ENCODE results near the gene SPOCK3.
A peak's percentile ranks its signal among the peaks of the same experiment; 100 is the strongest.

SPOCK3 gene

DNA sequence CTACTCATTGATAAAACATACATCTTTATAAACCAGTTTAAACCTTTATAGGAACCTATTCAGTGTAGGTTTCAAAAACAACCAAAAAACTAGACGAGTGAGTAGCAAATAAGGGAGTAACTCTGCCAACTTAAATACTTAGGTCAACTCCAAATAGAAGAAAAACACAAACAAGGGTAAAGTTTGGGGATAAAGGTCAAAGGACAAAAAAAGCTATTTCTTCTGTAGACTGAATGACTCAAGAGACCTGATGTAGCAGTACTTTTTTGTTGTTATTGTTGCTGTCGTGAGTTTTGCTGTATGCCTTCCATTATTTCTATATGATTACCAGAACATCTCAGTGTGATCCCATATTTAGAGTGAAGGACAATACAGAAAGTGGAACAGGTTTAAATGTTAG is 199.3 kb downstream of the SPOCK3 start:
- Mint-ChIP-seq H3K36me3 (ENCODE audit: low read depth) (no peaks in the 10 kb centered on the region), H3K27ac (no peak overlapping the region), H3K9me3 (no peaks in the 10 kb centered on the region), H3K27me3 (no peaks in the 10 kb centered on the region), H3K4me3 (no peak overlapping the region), H3K4me1 (no peaks in the 10 kb centered on the region)
- DNase-seq (no peak), ATAC-seq (no peak)

DNA sequence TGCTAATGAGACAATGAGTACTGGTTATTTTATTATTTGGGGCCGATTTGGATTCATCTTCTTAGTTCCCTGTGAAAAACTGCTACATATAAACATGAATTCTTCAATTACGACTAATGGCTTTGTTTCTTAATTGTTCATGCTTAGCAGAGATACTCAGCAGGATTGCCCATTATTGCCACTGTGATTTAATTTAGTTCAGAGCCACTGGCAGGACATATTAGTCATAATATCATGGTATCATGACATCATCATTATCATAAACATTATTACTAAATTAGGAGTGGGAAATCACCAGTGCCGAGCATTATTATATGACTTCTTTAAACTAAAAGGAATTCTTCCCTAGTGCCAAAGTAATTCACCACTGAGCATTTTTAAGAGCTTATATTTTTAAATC is 201.4 kb downstream of the SPOCK3 start:
- H3K27ac Mint-ChIP-seq = no peak overlapping the region
- ATAC-seq (no peak), DNase-seq (no peak)
- H3K9me3 Mint-ChIP-seq = no peaks in the 10 kb centered on the region
- no peaks in the 10 kb centered on the region for H3K36me3 Mint-ChIP-seq (ENCODE audit: low read depth)
- no peaks in the 10 kb centered on the region for H3K4me1 Mint-ChIP-seq
- H3K27me3 Mint-ChIP-seq = no peaks in the 10 kb centered on the region
- no peak overlapping the region for H3K4me3 Mint-ChIP-seq

DNA sequence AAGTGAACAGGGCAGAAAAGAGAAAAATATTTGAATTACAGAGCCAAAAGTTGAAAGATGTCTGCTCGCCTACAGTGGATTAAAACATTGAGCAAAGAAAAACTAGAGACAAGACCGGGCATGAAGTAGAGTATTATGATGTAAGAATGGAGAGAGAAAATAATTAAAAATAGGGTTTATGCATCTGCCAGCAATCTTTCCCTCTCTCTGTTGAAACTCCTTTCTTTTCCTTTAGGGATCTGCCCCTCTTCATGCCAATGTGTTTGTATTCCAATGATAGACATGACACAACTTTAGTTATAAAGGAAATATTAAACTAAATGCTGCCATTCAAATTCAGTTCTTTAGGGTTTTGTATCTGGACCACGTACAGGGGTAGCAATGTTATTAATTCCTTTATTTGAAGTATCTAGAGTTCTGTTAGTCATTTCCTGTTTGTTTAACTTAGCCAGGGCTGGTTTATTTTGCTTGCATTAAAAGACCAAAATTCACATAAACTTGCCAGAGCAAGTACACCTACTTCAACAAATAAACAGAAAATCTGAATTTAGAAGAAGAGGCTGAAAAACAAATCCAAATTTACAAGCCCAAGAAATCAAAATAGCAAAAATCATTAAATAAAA is 202.6 kb downstream of the SPOCK3 start:
- no peak for ATAC-seq
- Mint-ChIP-seq H3K9me3 (no peaks in the 10 kb centered on the region), H3K4me3 (no peak overlapping the region), H3K4me1 (no peaks in the 10 kb centered on the region), H3K36me3 (ENCODE audit: low read depth) (no peaks in the 10 kb centered on the region), H3K27ac (no peak overlapping the region), H3K27me3 (no peaks in the 10 kb centered on the region)
- DNase-seq = no peak

DNA sequence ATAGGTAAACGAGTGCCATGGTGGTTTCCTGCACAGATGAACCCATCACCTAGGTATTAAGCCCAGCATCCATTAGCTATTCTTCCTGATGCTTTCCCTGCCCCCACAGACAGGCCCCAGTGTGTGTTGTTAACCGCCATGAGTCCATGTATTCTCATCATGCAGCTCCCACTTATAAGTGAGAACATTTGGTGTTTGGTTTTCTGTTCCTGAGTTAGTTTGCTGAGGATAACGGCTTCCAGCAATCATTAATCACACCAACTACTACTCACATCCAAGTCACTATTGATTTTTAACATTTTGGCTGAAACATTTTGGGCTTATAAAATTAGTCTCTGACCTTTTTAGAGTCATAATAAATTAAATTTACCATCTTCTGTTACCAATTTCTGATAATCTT is 205.3 kb downstream of the SPOCK3 start:
- Mint-ChIP-seq H3K27me3 (no peaks in the 10 kb centered on the region), H3K36me3 (ENCODE audit: low read depth) (no peaks in the 10 kb centered on the region), H3K4me1 (no peaks in the 10 kb centered on the region), H3K4me3 (no peak overlapping the region), H3K27ac (no peak overlapping the region), H3K9me3 (no peaks in the 10 kb centered on the region)
- no peak for ATAC-seq
- no peak for DNase-seq

DNA sequence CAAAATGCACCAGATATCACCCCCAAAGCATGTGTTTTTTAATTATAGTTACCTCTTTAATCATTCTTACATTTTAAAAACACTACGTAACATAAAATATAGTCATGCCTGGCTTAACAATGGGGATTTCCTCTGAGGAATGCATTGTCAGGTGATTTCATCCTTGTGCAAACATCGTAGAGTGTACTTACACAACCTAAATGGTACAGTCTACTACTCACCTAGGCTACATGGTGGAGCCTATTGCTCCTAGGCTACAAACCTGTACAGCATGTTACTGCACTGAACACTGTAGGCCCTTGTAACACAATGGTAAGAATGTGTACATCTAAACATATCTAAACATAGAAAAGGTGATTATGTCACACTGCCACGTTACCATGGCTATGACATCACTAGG is 208.6 kb downstream of the SPOCK3 start:
- no peaks in the 10 kb centered on the region for H3K36me3 Mint-ChIP-seq (ENCODE audit: low read depth)
- DNase-seq (no peak), ATAC-seq (no peak)
- H3K27me3 Mint-ChIP-seq = no peaks in the 10 kb centered on the region
- H3K4me3 Mint-ChIP-seq = no peak overlapping the region
- H3K27ac Mint-ChIP-seq = no peak overlapping the region
- H3K9me3 Mint-ChIP-seq = no peaks in the 10 kb centered on the region
- no peaks in the 10 kb centered on the region for H3K4me1 Mint-ChIP-seq

DNA sequence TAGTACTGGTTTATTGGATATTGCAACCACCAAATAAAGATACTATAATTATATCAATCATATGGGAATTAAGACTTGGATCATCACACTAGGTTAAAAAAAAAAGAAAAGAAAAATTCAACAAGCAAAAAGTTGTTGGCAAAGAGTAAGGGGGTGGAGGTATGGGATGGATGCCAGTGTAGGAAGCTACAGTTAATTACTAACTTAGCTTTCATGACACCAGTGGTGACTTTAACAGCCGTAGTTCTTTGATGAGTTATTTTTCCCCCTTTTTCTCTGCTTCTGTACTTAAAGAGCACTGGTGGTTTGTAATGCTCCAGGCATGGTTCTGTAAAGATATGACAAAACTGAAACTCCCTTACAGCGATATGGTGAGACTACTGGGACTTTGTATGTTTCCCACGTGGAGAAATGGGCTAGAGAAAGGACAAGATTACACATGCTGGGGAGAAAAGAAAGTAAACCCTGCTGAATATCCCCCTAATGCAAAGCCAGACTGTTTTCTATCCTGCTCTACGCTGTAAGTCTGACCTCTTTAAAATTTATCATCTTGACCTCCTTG is 210.8 kb downstream of the SPOCK3 start:
- Mint-ChIP-seq H3K36me3 (ENCODE audit: low read depth) (no peaks in the 10 kb centered on the region), H3K4me1 (no peaks in the 10 kb centered on the region), H3K4me3 (no peak overlapping the region), H3K9me3 (no peaks in the 10 kb centered on the region), H3K27me3 (no peaks in the 10 kb centered on the region), H3K27ac (no peak overlapping the region)
- no peak for ATAC-seq
- DNase-seq = no peak

DNA sequence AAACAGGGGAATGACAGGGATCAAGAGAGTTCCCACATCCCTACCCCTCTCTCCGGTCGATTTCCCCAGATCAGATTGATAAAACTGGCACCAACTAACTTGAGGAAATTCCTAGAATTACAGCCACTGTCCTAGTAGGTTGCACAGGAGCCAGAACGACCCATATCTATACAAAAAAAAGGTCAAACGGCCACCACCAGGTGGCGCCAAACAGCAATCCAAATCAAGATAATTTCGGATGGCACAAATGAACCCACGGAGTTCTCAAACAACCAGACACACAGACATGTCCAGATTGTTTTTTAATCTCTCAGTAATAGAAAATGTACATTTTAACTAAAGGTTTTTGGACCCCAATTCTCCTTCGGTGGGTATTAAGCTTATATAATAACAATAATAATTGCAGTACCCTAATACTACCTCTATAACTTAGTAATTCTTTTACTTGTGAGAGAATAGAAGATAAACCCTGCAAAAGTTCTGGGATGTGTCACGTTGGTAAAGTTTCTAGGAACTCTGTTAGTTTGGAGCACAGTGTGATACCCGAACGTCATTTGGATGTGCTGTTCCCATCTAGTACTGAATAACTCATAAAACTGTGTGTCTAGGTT is 212.6 kb downstream of the SPOCK3 start:
- DNase-seq (peak; percentile 63), ATAC-seq (no peak)
- Mint-ChIP-seq H3K27me3 (no peaks in the 10 kb centered on the region), H3K4me1 (no peaks in the 10 kb centered on the region), H3K27ac (no peak overlapping the region), H3K4me3 (no peak overlapping the region), H3K9me3 (no peaks in the 10 kb centered on the region), H3K36me3 (ENCODE audit: low read depth) (no peaks in the 10 kb centered on the region)

DNA sequence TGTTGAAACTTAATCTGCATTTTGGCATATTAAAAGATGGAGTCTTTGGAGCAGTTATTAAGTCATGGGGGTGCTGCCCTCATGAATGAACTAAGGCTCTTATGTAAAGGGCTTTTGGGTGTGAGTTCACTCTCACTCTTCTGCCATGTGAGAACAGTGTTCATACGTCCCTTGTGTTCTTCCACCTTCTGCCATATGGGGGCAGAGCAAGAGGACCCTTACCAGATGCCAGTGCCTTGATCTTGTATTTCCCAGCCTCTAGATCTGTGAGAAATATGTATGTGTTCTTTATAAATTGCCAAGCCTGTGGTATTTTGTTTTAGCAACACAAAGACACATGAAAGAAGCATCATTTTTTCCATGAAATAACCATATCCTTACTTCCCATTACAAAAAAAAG is 213.9 kb downstream of the SPOCK3 start:
- H3K9me3 Mint-ChIP-seq = no peaks in the 10 kb centered on the region
- no peak for DNase-seq
- H3K4me3 Mint-ChIP-seq = no peak overlapping the region
- no peaks in the 10 kb centered on the region for H3K36me3 Mint-ChIP-seq (ENCODE audit: low read depth)
- no peaks in the 10 kb centered on the region for H3K27me3 Mint-ChIP-seq
- H3K27ac Mint-ChIP-seq = no peak overlapping the region
- H3K4me1 Mint-ChIP-seq = no peaks in the 10 kb centered on the region
- no peak for ATAC-seq

DNA sequence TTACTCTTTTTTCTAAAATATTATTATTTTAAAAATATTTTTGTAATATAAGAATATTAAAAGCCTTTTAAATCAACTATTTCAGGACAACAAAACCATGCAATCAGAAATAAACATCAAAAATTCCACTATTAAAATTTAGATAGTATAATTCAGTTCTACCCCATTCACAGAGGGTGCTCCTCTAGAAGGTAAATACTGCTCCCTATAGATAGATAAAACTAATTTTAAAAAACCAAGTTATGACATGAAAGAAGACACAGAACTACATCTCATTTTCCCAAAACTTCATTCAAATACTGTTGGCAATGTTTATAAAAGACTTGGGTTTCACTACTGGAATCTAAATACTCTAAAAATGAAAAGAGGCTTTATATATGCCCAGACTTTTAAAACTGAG is 219.3 kb downstream of the SPOCK3 start:
- Mint-ChIP-seq H3K4me3 (no peak overlapping the region), H3K27me3 (no peaks in the 10 kb centered on the region), H3K9me3 (no peaks in the 10 kb centered on the region), H3K36me3 (ENCODE audit: low read depth) (no peaks in the 10 kb centered on the region), H3K27ac (no peak overlapping the region), H3K4me1 (no peaks in the 10 kb centered on the region)
- DNase-seq (no peak), ATAC-seq (no peak)

DNA sequence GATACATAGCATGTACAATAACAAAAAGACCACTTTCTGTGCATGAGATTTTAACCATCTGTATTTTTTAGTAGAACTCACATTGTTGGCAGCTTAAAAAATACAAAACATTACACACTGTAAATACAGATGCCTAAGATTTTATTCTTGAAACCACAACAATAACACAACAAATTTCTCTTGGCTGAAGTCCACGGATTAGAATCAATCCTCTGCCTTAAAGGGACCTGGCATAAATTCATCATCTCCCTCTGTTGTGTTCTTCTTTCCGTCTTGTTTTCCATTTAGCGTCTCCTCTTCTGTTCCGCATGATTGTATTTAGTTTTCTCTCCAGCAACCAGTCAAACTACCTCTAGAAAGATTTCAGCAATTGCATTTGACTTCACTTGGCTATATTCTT is 231.0 kb downstream of the SPOCK3 start:
- H3K36me3 Mint-ChIP-seq (ENCODE audit: low read depth) = no peaks in the 10 kb centered on the region
- no peak for ATAC-seq

DNA sequence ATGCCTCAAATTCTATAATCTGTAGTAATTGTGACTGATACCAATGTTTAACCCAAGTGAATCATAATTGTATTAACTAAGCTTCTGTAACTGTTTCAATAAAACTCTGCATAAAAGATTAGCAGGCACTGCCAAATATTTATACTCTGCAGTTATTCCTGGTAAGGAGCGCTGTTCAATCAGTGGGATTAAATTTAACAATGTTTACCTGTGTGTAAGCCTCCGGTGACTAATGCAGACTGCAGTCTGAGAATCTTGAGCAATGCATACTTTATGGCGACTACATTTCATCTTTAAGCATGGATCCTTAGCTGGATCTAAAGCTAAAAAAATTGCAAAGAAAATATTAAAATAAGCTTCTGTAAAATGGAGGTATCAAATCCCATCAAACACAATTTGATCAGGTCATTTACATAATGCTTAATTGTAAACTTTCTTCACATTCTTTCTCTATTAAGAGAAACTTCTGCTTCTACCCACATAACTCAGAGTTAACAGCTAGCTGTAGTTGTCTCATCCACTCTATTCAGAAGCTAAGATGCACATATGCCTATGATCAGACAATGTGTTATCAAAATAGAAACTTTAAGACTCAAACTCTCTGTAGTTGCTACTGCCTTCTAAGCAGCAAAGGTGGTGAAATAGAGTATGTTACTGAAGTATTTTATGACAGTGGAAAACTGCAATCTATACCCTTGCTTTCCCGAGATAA is 234.0 kb downstream of the SPOCK3 start:
- ATAC-seq = no peak
- Mint-ChIP-seq H3K27ac (no peak overlapping the region), H3K4me1 (no peaks in the 10 kb centered on the region), H3K36me3 (ENCODE audit: low read depth) (no peaks in the 10 kb centered on the region), H3K9me3 (no peaks in the 10 kb centered on the region), H3K4me3 (no peak overlapping the region), H3K27me3 (no peaks in the 10 kb centered on the region)
- DNase-seq = no peak

More for the DNA sequence above, 231.0 kb downstream of the SPOCK3 start:
- Mint-ChIP-seq H3K27me3 (no peaks in the 10 kb centered on the region), H3K9me3 (peaks cover 3% of the 10 kb centered on the region), H3K4me1 (no peaks in the 10 kb centered on the region), H3K4me3 (no peak overlapping the region), H3K27ac (no peak overlapping the region)
- no peak for DNase-seq

DNA sequence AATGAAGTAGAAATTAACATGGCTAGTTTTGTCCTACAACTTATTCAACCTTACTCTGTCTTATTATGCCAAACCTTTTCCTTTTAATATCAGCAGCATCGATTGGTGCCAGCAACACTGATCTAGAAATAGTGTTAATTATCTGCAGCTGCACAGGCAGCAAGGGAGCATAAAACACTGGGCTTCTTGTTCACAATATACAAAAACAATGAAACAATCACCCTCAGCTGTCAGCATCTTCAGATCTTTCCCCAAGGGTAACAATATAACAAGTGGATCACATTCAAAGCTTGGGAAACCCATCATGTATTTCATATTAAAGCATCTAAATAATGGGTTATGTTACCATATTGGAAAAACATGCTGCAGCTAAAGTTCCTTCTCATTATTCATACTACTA is 238.1 kb downstream of the SPOCK3 start:
- no peak overlapping the region for H3K27ac Mint-ChIP-seq
- DNase-seq (no peak), ATAC-seq (no peak)
- no peaks in the 10 kb centered on the region for H3K9me3 Mint-ChIP-seq
- H3K4me3 Mint-ChIP-seq = no peak overlapping the region
- H3K27me3 Mint-ChIP-seq = no peaks in the 10 kb centered on the region
- no peaks in the 10 kb centered on the region for H3K36me3 Mint-ChIP-seq (ENCODE audit: low read depth)
- H3K4me1 Mint-ChIP-seq = no peaks in the 10 kb centered on the region

DNA sequence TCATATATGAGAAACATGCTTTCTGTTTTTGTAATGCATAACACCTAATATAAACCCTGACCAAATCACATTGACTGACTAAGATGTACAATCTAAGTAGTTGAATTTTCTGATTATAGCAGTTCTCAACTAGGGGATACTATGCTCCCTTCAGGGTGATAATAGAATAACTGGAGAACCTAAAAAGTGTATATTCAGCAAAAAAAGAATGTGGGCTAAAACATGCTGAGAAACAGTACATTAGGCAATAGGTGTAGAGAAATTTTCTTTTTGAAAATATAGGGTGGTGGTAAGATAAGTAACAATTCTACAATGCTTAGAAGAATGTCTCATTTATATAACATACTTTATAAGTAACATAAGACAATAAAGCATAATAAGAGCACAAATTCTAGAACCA is 239.6 kb downstream of the SPOCK3 start:
- no peak for DNase-seq
- Mint-ChIP-seq H3K36me3 (ENCODE audit: low read depth) (no peaks in the 10 kb centered on the region), H3K27me3 (no peaks in the 10 kb centered on the region), H3K27ac (no peak overlapping the region), H3K4me3 (no peak overlapping the region), H3K9me3 (no peaks in the 10 kb centered on the region), H3K4me1 (no peaks in the 10 kb centered on the region)
- ATAC-seq = no peak

DNA sequence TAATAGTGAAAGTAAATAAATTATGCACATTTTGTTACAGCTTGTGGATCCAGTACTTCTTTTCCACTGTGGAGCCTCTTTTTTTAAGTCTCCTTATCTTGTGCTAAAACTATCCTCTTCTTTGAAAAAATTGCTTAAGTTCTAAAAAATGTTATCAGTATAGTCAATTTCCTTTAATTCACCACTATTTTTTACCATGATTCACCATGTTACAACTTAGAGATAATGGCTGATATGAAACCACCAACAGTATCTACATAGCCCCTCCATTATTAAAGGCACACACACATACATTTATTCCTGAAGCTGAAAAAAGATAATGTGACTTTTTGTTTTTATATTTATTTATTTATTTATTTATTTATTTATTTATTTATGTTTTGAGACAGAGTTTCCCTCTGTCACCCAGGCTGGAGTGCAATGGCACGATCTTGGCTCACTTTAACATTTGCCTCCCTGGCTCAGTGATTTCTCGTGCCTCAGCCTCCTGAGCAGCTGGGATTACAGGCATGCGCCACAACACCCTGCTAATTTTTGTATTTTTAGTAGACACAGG is 243.2 kb downstream of the SPOCK3 start:
- H3K4me1 Mint-ChIP-seq = no peaks in the 10 kb centered on the region
- ATAC-seq = no peak
- H3K27me3 Mint-ChIP-seq = no peaks in the 10 kb centered on the region
- no peaks in the 10 kb centered on the region for H3K9me3 Mint-ChIP-seq
- no peak overlapping the region for H3K4me3 Mint-ChIP-seq
- H3K27ac Mint-ChIP-seq = no peak overlapping the region
- H3K36me3 Mint-ChIP-seq (ENCODE audit: low read depth) = no peaks in the 10 kb centered on the region
- DNase-seq = no peak

DNA sequence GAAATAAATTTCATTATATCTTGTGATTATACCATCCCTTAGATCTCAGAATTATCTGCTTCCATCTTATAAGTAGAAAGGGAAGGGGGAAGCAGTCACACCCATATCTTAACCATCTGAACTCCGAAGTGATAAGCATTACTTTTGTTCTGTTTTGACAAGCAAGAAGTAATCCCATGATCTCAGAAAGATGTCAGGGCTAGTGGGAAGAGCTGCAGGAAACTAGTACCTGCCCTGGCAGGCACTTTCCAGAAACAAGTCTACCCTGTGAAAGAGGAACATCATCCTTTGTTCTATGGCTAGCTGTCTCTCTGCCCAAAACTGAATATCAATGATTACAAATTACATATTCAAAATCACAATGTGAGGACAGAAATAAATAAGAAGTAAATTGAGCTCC is 244.4 kb downstream of the SPOCK3 start:
- DNase-seq (no peak), ATAC-seq (no peak)
- Mint-ChIP-seq H3K4me3 (no peak overlapping the region), H3K9me3 (no peaks in the 10 kb centered on the region), H3K36me3 (ENCODE audit: low read depth) (no peaks in the 10 kb centered on the region), H3K4me1 (no peaks in the 10 kb centered on the region), H3K27ac (no peak overlapping the region), H3K27me3 (no peaks in the 10 kb centered on the region)

Measured in activated naive CD8-positive, alpha-beta T cell treated with anti-CD3 and anti-CD28 coated beads, Interleukin-2, amount 50 U/mL, for 24 hours (primary cell).